ENCODE measurements around the gene KANSL1. TPM values are rescaled to one million over a fixed set of nuclear protein-coding genes. Genes with fewer than 3 reads are reported as not detected.

KANSL1 gene
- total and polyA plus RNA-seq, 2 donors (not counting 1 experiment from before 2014, with no cell fraction given): 8.4 to 78.6 TPM

- H3K27ac ChIP-seq (ENCODE audit: insufficient read depth, low read length): no peak overlapping the region
- no peak for DNase-seq (ENCODE audit: low read depth in 2 of 2)
- no peak overlapping the region for H3K9ac ChIP-seq (ENCODE audit: insufficient read depth, low read length)
Observed at GRCh38 chr17:45981306-45981705, 211.9 kb downstream of the KANSL1 start.

GRCh38 chr17:45980855-45981254 lies 212.4 kb downstream of the KANSL1 start:
- Histone ChIP-seq H3K36me3 (ENCODE audit: control insufficient read depth, insufficient read depth, low read length) (no peaks in the 10 kb centered on the region), H3K27me3 (ENCODE audit: control insufficient read depth, insufficient read depth, low read length) (peaks cover 6% of the 10 kb centered on the region), H4K20me1 (ENCODE audit: control insufficient read depth, extremely low read depth, insufficient read depth, low read length) (no peaks in the 10 kb centered on the region), H3K27ac (ENCODE audit: insufficient read depth, low read length) (no peak overlapping the region), H3K9ac (ENCODE audit: insufficient read depth, low read length) (no peak overlapping the region), H3K79me2 (ENCODE audit: control insufficient read depth, insufficient read depth, low read length) (no peaks in the 10 kb centered on the region), H3K4me3 (replicated peaks in 1 of 4; ENCODE audit: control extremely low read depth in 1 of 4, insufficient read depth in 1 of 4, low read depth in 3 of 4, low read length in 4 of 4) (no peak overlapping the region), H3K4me2 (ENCODE audit: extremely low read depth, insufficient read depth, low read length) (no peak overlapping the region), H2AFZ (ENCODE audit: low read length) (no peak overlapping the region), H3K9me3 (ENCODE audit: control insufficient read depth, insufficient read depth, low read depth, low read length) (no peaks in the 10 kb centered on the region), H3K4me1 (ENCODE audit: control insufficient read depth, extremely low read depth, insufficient read depth, low read length) (no peaks in the 10 kb centered on the region)
- no peak for DNase-seq (ENCODE audit: low read depth in 2 of 2)
- TF ChIP-seq EZH2 (IDR thresholded peaks at IDR 0.05; ENCODE audit: low read length, missing control alignments): no peak
- TF ChIP-seq, protein P1, sequence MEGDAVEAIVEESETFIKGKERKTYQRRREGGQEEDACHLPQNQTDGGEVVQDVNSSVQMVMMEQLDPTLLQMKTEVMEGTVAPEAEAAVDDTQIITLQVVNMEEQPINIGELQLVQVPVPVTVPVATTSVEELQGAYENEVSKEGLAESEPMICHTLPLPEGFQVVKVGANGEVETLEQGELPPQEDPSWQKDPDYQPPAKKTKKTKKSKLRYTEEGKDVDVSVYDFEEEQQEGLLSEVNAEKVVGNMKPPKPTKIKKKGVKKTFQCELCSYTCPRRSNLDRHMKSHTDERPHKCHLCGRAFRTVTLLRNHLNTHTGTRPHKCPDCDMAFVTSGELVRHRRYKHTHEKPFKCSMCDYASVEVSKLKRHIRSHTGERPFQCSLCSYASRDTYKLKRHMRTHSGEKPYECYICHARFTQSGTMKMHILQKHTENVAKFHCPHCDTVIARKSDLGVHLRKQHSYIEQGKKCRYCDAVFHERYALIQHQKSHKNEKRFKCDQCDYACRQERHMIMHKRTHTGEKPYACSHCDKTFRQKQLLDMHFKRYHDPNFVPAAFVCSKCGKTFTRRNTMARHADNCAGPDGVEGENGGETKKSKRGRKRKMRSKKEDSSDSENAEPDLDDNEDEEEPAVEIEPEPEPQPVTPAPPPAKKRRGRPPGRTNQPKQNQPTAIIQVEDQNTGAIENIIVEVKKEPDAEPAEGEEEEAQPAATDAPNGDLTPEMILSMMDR (conservative IDR thresholded peaks at IDR 0.05 in 1 of 2, IDR thresholded peaks at IDR 0.05 in 1 of 2; ENCODE audit: low read depth in 1 of 2, low read length in 2 of 2): no peak

More at GRCh38 chr17:45981306-45981705, 211.9 kb downstream of the KANSL1 start:
- no peak overlapping the region for H3K4me3 ChIP-seq (replicated peaks in 1 of 4; ENCODE audit: control extremely low read depth in 1 of 4, insufficient read depth in 1 of 4, low read depth in 3 of 4, low read length in 4 of 4)
- H3K79me2 ChIP-seq (ENCODE audit: control insufficient read depth, insufficient read depth, low read length): no peaks in the 10 kb centered on the region
- no peaks in the 10 kb centered on the region for H3K36me3 ChIP-seq (ENCODE audit: control insufficient read depth, insufficient read depth, low read length)
- no peaks in the 10 kb centered on the region for H3K9me3 ChIP-seq (ENCODE audit: control insufficient read depth, insufficient read depth, low read depth, low read length)
- TF ChIP-seq, protein P1 (conservative IDR thresholded peaks at IDR 0.05 in 1 of 2, IDR thresholded peaks at IDR 0.05 in 1 of 2; ENCODE audit: low read depth in 1 of 2, low read length in 2 of 2): no peak
- no peak for TF ChIP-seq EZH2 (IDR thresholded peaks at IDR 0.05; ENCODE audit: low read length, missing control alignments)
- H3K4me1 ChIP-seq (ENCODE audit: control insufficient read depth, extremely low read depth, insufficient read depth, low read length): no peaks in the 10 kb centered on the region
- no peak overlapping the region for H3K4me2 ChIP-seq (ENCODE audit: extremely low read depth, insufficient read depth, low read length)
- H2AFZ ChIP-seq (ENCODE audit: low read length): no peak overlapping the region
- no peaks in the 10 kb centered on the region for H4K20me1 ChIP-seq (ENCODE audit: control insufficient read depth, extremely low read depth, insufficient read depth, low read length)
- H3K27me3 ChIP-seq (ENCODE audit: control insufficient read depth, insufficient read depth, low read length): peaks cover 6% of the 10 kb centered on the region

Other genes starting within 250 kb of the KANSL1 start
- not detected in 2 replicates for gene STH, start 194.2 kb downstream of the KANSL1 start, total RNA-seq
- not detected in 2 replicates for gene STH, start 194.2 kb downstream of the KANSL1 start, polyA plus RNA-seq
- 1.0 and 2.5 TPM in 2 replicates for gene LRRC37A, start 101.7 kb upstream of the KANSL1 start, total RNA-seq
- 0.45 and 0.84 TPM in 2 replicates for gene LRRC37A, start 101.7 kb upstream of the KANSL1 start, polyA plus RNA-seq
- 1.8 and 6.1 TPM in 2 replicates for gene ARL17B, start 168.3 kb upstream of the KANSL1 start, total RNA-seq
- gene ARL17B, start 168.3 kb upstream of the KANSL1 start, polyA plus RNA-seq: 5.1 and 6.9 TPM in 2 replicates

Data from fibroblast of lung (primary cell).